ENCODE measurements around the gene ZNF544.
"Not testable (repeated sequence)": the region's sequence is repeated elsewhere in the genome, so short reads cannot be mapped to it uniquely, and the experiment has no call there.

Gene ZNF544

DNA sequence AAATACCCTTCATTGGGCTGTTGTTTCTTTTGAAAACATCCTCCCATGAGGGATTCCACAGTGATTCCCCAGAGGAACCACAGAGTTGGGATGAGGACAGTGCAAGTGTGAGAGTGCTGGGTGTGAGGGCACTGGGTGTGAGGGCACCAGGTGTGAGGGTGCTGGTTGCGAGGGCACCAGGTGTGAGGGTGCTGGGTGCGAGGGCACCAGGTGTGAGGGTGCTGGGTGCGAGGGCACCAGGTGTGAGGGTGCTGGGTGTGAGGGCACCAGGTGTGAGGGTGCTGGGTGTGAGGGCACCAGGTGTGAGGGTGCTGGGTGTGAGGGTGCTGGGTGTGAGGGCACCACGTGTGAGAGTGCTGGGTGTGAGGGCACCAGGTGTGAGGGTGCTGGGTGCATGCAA lies 29.5 kb downstream of the ZNF544 start:
- not testable (repeated sequence) for DNase-seq

DNA sequence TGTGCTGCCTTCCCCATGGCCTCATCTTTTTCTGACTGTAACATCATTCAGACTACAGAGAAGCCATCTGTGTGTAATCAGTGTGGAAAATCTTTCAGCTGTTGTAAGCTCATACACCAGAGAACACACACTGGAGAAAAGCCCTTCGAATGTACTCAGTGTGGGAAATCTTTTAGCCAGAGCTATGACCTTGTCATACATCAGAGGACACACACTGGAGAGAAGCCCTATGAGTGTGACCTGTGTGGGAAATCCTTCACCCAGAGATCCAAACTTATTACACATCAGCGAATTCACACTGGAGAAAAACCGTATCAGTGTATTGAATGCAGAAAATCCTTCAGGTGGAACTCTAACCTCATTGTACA lies 32.9 kb downstream of the ZNF544 start:
- no peak for DNase-seq

DNA sequence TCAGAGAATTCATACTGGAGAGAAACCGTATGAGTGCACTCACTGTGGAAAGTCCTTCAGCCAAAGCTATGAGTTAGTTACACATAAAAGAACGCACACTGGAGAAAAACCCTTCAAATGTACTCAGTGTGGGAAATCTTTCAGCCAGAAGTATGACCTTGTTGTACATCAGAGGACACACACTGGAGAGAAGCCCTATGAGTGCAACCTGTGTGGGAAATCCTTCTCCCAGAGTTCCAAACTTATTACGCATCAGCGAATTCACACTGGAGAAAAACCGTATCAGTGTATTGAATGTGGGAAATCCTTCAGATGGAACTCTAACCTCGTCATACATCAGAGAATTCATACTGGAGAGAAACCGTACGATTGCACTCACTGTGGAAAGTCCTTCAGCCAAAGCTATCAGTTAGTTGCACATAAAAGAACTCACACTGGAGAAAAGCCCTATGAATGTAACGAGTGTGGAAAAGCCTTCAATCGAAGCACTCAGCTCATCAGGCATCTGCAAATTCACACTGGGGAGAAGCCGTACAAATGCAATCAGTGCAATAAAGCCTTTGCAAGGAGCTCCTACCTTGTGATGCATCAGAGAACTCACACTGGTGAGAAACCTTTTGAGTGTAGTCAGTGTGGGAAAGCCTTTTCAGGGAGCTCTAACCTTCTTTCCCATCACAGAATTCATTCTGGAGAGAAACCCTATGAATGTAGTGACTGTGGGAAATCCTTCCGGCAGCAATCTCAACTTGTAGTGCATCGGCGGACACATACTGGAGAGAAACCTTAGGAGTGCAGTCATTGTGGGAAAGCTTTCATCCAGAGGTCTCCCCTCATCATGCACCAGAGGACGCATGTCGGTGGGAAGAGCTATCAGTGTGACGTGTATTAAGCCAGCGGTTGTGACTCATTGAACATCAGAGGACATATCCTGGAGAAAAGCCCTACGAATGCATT lies 33.5 kb downstream of the ZNF544 start:
- DNase-seq = peak in 1 of 3 experiments; percentile 1

DNA sequence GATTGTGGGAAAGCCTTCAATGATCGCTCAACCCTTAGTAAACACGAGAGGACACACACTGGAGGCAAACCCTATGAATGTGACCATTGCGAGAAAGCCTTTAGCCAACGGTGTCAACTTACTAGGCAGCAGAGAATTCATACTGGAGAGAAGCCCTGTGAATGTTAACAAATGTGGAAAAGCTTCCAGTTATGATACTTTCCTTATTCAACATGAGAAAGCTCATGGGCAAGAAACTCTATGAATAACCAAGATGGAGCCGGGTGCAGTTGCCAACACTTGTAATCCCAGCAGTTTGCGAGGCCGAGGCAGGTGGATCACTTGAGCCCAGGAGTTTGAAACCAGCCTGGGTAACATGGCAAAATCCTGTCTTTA lies 34.2 kb downstream of the ZNF544 start:
- DNase-seq = no peak

DNA sequence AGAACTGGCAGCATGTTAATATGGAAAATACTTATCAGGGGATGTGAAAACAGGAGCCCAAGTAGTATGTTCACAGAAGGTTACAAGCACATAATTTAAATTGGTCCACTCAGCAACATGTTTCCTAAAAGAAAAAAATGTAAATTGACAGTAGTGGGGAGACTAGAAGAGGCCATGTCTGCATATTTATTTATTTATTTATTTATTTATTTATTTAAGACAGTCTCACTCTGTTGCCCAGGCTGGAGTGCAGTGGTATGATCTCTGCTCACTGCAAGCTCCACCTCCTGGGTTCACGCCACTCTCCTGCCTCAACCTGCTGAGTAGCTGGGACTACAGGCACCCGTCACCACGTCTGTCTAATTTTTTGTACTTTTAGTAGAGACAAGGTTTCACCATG lies 36.4 kb downstream of the ZNF544 start:
- DNase-seq = no peak

DNA sequence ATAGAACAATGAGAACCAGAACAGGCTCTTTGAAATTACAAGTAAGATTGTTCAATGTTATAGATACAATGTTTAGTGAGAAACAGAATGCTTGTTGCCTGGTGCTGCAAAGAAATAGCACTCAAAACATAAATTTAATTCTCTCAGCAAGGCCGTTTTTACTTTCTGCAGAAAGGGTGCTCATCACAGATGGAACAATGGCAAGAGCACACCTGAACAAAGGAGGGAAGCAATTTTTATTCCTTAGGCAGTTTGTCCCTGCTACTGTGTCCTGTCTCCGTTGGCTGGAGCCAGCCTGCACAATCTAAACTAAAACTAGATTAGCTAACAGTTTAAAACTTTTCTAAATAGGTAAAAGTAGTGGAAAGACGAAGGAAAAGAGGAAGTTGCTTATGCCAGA lies 39.6 kb downstream of the ZNF544 start:
- DNase-seq = no peak

DNA sequence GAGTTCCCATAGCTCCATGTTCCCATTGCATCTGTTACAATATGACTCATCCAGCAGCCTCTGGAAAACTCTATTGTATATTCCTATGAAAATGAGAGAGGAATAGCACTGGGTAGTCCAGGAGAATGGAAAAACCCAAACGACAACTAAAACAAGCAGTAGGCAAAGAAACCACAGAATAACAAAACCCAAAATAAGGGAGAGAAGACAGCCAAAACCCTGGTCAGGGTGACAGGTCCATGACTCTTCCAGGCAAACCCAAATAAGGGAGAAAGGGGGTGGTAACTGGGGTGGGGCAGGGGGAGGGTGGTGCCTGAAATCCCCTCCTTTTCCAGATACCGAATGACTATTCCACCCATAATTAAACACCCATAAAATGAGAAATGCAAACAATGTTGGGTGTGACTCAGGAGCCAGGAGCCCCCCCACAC lies 46.1 kb downstream of the ZNF544 start:
- no peak for DNase-seq

DNA sequence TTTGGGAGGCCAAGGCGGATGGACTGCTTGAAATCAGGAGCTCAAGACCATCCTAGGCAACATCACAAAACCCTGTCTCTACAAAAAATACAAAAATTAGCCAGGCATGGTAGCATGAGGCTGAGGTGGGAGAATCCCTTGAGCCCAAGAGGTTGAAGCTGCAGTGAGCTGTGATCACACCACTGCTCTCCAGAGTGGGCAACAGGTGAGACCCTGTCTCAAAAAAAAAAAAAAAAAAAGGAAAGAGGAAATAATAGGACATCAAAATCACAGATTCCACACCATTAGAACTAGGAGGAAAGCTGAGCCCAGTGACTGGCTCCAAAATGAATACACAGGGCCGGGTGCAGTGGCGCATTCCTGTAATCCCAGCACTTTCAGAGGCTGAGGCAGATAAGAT lies 46.9 kb downstream of the ZNF544 start:
- DNase-seq = no peak

DNA sequence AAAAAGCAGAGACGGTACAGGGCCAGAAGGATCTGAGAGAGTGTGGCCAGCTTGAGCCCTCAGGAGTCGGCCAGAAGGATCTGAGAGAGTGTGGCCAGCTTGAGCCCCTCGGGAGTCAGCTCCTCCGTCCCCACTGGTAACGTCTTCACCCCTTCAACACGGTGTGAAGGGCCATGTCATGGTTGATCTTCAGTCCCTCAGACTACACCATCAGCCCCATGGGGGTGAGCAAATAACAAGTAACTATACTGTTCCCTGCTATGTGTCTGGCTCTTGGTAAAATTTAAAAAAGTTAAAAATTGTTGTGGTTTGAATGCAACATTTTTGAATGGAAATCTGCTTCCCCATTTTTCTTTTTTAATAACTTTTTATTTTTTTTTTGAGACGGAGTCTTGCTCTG lies 48.5 kb downstream of the ZNF544 start:
- no peak for DNase-seq

DNA sequence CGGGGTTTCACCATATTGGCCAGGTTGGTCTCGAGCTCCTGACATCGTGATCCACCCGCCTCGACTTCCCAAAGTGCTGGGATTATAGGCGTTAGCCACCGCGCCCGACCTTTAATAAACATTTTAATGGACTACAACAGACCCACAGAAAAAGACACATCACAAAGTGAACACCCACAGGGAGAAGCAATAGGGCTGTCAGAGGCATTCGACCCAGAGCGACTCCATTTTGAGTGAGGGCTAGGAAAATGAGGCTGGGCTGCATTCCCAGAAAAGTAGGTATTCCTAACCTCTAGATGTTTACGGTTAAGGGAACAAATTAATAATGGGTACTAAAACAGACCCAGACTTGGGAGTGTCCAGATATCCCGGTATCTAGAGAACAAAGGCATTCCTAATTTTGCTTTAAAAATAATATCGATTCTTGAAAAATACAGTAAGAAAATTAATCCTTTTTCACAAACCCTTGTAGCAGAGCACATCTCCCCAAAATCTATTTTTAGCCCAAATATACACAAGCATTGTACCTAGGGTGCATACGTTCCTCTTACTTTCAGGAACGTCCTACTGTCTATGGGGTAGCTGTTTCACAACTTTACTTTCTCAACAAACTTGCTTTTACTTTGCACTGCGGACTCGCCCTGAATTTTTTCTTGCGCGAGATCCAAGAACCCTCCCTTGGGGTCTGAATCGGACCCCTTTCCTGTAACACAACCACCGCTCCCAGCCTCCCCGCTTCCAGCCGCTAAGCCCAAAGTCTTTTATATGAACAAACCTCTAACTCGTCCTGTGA lies 49.2 kb downstream of the ZNF544 start:
- no peak for DNase-seq

DNA sequence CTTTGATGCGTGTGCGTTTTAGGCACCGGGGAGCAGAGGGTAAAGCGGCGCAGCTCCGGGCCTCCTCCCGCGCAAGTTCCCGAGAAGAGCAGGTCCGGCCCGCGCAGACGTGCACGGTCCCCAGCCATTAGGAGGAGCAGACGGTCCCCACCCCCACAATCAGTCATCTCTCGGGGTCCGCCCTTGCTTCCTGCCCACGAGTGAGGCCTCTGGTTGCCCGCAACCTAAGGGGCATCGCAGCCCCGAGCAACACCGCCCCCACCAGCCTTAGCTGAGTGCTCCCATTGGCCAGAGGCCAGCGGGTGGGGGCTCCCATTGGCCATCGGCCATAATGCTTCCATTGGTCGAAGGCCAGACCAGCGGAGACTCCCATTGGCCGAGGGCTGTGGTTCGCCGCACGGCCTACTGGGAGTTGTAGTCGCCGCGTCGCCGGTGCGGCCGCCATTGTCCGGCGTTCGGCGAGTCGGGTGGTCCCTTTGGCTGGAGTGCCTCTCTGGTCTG lies 49.9 kb downstream of the ZNF544 start, which contains the start of gene ZNF8:
Gene ZNF8, plus strand, starts transcription at position 415 of the 501 bp plus-strand sequence. CDS start 127 bp downstream, outside the sequence.
- peak; percentile 90 to 99 (median 96) for DNase-seq

DNA sequence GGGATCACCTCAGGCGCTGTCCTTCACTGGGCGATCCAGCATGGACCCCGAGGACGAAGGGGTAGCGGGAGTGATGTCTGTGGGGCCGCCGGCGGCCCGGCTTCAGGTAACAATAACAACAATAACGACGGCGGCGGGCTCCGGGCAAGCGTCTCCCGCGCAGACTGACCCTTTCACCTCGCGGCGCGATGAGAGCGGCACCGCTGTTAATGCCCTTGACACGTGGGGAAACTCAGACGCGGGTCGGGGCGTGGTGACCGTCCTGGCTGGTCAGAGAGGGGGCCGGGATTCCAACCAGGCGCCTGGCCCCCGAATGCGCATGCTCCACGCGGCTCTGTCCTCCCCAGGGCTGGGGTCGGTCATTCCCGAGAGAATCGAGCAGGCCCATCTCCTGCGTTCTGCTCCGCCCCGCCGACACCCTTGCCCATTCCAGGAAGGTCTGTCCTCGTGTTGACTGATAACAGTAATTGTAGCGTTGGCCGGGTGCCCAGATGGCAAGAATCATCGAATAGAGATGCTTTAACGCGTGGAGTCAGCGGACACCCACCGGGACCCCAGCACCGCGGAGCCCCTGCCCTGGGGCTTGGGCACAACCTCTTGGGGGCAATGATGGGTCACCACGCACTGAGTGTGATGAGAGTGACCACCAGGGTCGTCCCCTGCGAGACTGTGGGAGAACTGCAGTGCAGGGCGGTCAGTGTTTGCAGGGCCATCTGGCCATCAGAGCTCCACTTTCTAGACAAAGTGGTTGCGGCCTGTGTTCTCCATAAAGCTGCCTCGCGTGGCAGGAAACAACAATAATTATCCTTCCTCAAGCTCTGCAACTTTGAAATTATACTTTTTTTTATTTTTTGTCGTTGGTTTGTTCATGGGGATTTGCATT lies 50.6 kb downstream of the ZNF544 start:
- peak; percentile 51 to 73 (median 52) for DNase-seq

DNA sequence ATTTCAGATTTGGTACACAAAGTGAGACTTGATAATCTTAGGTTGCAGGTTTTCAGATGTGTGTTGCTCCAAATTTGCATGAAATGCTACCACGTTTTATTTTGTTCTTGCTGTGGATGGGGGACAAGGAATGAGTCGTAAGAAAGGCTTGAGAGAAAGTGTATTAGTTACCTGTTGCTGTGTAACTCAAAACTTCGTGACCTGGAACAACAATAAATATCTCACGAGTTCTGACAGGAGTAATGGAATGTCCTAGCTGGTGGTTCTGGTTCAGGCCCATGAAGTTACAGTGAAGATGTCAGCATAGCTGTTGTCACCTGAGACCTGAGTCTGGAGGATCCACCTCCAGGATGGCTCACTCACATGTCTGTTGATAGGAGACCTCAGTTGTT lies 51.2 kb downstream of the ZNF544 start:
- no peak for DNase-seq

DNA sequence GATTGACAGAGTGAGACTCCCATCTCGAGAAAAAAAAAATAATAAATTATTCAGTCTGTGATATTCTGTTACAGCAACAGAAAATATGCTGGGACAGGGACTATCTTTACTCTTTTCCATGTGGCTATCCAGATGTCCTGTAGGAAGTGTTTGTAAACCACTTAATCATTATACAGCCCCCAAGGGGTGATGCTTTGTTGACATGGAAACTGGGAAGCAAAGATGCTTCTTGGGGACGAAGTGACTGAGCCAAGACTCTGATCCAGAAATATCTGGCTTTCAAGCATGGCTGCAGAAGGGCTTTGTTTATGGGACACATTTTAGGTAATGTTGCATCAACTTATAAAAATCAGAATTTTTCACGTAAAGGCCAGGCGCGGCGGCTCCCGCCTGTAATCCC lies 55.5 kb downstream of the ZNF544 start:
- no peak for DNase-seq

DNA sequence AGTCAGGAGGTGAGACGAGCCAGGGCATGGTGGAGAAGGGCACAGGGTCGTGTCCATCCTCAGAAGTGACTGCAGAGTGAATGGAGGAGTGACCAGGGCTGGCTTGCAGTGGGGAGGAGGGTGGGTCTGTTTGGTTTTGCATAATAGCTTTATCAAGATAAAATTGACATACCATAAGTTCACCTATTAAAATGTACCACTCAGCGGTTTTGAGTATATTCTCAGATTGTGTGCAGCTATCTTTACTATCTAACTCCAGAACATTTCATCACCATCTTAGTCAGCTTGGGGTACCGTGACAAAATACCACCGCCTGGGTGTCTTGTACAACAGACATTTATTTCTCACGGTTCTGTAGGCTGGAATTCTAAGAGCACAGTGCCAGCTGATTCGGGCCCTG lies 63.2 kb downstream of the ZNF544 start:
- no peak for DNase-seq

DNA sequence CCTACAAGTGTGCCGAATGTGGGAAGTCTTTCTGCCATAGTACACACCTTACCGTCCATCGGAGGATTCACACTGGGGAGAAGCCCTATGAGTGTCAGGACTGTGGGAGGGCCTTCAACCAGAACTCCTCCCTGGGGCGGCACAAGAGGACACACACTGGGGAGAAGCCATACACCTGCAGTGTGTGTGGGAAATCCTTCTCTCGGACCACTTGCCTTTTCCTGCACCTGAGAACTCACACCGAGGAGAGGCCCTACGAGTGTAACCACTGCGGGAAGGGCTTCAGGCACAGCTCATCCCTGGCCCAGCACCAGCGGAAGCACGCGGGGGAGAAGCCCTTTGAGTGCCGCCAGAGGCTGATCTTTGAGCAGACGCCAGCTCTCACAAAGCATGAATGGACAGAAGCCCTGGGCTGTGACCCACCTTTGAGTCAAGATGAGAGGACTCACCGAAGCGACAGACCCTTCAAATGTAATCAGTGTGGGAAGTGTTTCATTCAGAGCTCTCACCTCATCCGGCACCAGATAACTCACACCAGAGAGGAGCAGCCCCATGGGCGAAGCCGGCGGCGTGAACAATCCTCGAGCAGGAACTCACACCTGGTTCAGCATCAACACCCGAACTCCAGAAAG lies 66.1 kb downstream of the ZNF544 start:
- DNase-seq = no peak

DNA sequence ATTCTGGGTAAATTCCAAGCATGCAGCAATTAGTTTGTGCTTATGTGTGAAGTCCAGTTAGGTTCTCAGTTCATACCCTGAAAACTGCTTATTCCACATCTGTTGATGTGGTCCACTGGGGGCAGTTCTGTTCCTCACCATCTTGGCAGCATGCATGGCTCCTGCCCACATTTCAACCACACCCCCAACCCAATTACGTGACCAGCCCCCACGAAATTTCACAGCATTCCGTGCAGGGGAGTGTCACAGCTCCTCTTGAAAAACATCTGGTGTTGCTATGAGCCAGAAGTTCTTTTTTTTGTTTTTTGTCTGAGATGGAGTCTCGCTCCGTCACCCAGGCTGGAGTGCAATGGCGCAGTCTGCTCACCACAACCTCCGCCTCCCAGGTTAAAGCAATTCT lies 67.4 kb downstream of the ZNF544 start:
- no peak for DNase-seq

DNA sequence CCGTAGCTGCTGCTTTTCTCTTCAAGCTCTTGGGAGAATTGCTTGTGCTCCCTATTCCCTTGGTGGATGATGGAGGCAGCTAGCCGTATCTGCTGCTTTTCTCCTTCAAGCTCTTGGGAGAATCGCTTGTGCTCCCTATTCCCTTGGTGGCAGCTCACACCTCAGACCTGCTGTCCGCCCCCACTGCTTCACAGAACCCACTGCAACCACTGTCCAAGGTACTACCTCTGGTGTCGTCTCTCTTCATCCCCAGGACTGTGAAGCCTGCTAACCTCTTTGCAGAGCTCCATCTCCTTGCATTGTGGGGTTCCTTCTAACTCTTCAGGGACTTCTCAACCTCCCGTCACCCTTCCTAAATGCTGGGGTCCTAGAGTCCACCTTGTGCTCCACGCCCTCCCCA lies 71.9 kb downstream of the ZNF544 start:
- DNase-seq = no peak

DNA sequence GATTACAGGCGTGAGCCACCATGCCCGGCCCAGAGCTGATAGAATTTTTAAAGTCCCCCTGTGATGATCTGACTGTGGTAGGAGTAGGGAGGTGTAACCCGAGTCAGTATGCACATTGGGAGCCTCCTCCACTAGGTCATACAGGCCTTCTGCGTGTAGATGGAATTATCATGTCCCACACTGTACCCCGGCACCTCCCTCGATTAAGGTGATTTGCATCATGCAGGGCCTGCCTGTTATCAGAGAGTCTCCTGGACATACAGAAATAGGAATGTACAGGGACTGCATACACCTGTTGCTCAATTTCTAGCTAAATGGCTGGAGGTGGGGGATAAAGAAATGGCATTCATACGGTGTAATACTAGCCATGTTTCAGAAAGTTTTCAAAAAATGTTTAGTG lies 75.5 kb downstream of the ZNF544 start:
- DNase-seq = no peak

DNA sequence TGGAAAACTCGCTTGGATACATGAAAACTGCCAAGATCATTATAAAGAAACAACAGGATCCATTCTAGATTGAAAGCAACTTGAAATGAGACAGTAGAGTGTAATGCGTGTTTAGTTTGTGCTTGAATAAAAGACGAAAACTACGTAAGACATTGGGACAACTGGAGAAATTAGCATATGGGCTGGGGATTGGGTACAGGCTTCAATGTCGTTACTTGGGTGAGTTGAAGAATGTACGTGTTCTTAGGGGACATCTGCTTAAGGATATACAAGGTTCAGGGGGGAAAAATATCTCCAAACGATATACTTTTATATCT lies 76.0 kb downstream of the ZNF544 start:
- no peak for DNase-seq

DNA sequence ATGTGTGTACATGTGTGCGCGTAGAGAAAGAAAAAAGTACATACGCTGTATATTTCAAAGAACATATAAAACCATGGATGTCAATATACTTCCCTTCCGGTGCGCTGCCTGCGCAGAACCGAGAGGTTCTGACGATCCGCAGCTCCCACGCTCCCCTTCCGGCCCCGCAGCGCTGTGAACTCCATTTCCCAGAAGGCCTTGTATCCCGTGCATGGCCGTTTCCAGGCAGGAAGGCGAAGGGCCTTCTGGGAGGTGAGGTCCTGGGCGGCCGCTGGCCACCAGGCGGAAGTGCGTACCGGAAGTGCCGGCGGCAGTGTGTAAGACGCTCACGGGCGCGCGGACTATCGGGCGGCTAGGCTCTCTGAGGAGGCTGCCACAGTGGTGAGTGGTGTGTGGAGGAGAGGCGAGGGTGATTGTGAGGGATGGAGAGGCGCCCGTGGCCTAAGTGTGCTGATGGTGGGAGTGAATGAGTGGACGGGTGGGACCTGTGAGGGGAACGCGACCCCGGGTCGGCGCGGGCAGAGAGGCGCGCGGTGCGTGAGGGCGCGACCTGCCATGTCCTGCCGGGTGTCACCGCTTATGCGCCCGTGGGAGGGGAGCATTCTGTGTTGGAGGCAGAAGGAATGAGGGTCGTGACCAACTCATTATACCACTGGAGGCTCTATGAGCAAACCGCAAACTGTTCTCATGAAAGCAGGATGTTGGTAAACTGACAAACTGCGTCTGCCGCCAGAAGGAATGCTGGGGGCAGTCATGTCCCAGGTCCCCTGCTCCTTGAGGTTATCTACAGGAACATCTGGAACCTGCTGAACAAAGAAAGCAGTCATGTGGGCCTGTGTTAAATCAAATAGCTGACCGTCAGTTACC lies 76.6 kb downstream of the ZNF544 start, which contains the start of gene ERVK3-1:
Gene ERVK3-1, plus strand, starts transcription at position 313 of the 867 bp plus-strand sequence. CDS start 6,792 bp downstream, outside the sequence.
- DNase-seq = peak; percentile 87 to 98 (median 94)

Measured in NCI-H1417 (cell line).